Upper lobe of right lung (tissue), 1 donor: ENCODE data around the gene CARS2. TPM values are rescaled to one million over a fixed set of nuclear protein-coding genes. Genes with fewer than 3 reads are reported as not detected.

Source experiments
- ATAC-seq: fragments of 200-7000 bp; cut with Tn5 transposase; one replicate; pipeline ENCODE4 v1.9.1; 2020; ENCODE audit warnings: mild to moderate bottlenecking, moderate library complexity
- DNase-seq: peaks from one replicate; pipeline ENCODE4 v3.0.0-alpha.2; 2020
- H3K27ac ChIP-seq: fragments of 200-600 bp; one replicate; pipeline ENCODE4 v1.8.0; 2022
- H3K27me3 ChIP-seq: fragments of 200-600 bp; one replicate; pipeline ENCODE4 v1.8.0; 2022; ENCODE audit warnings: mild to moderate bottlenecking
- H3K36me3 ChIP-seq: fragments of 200-600 bp; one replicate; pipeline ENCODE4 v1.8.0; 2022
- H3K4me1 ChIP-seq: fragments of 200-600 bp; one replicate; pipeline ENCODE4 v1.8.0; 2022
- H3K4me3 ChIP-seq: fragments of 200-600 bp; one replicate; pipeline ENCODE4 v1.8.0; 2022; ENCODE audit warnings: mild to moderate bottlenecking
- H3K9me3 ChIP-seq: fragments of 200-600 bp; one replicate; pipeline ENCODE4 v1.8.0; 2022
- intact Hi-C: fragments of 100-400 bp; cut with DNase I; formaldehyde crosslinking; loops from one replicate; pipeline ENCODE4 v1.11.0; 2022
- total RNA-seq: library from RNA; stranded (reverse); fragmentation: NEBNext Ultra II Directional; extraction: Animal tissue kit (Norgen Biotek cat#: 25700); gene quantifications from one replicate; pipeline ENCODE4 v1.2.1, GENCODE V29; 2021
- TF ChIP-seq, protein P1 (sequence below): fragments of 200-600 bp; IDR thresholded peaks from one replicate; pipeline ENCODE4 v1.8.0; 2022; ENCODE audit warnings: antibody characterized with exemption
- donor health status: DM: no; HTN: yes; CAD: no; lungs with severe emphysema.

Gene CARS2
- total RNA-seq, 1 donor from 2014 or later: 69.5 TPM

DNA sequence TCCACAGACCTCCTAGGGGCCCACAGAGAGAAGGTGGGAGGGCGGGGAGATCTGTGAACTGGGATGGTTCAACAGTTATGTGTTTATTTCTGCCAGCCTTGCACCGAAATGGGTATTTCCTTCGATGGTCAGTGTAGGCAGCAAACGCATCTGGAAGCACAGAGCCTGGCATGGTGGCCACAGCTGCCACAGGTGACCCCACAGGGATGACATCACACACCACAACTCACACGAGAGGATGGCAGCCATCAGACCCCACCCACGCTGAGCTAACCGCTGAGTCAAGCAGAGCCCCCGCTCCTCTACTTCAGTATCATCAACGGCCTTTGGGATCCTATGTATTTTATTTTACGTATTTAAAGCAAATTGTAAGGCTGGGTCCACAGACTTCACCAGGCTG is 53.2 kb downstream of the CARS2 start:
- intact Hi-C loops: no loop called here
- no peaks in the 10 kb centered on the region for H3K9me3 ChIP-seq
- TF ChIP-seq, protein P1, sequence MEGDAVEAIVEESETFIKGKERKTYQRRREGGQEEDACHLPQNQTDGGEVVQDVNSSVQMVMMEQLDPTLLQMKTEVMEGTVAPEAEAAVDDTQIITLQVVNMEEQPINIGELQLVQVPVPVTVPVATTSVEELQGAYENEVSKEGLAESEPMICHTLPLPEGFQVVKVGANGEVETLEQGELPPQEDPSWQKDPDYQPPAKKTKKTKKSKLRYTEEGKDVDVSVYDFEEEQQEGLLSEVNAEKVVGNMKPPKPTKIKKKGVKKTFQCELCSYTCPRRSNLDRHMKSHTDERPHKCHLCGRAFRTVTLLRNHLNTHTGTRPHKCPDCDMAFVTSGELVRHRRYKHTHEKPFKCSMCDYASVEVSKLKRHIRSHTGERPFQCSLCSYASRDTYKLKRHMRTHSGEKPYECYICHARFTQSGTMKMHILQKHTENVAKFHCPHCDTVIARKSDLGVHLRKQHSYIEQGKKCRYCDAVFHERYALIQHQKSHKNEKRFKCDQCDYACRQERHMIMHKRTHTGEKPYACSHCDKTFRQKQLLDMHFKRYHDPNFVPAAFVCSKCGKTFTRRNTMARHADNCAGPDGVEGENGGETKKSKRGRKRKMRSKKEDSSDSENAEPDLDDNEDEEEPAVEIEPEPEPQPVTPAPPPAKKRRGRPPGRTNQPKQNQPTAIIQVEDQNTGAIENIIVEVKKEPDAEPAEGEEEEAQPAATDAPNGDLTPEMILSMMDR: no peak
- DNase-seq (no peak), ATAC-seq (no peak)
- H3K27ac ChIP-seq: no peak overlapping the region
- no peak overlapping the region for H3K4me3 ChIP-seq
- H3K4me1 ChIP-seq: no peaks in the 10 kb centered on the region
- peaks cover 37% of the 10 kb centered on the region for H3K36me3 ChIP-seq
- H3K27me3 ChIP-seq: no peaks in the 10 kb centered on the region

DNA sequence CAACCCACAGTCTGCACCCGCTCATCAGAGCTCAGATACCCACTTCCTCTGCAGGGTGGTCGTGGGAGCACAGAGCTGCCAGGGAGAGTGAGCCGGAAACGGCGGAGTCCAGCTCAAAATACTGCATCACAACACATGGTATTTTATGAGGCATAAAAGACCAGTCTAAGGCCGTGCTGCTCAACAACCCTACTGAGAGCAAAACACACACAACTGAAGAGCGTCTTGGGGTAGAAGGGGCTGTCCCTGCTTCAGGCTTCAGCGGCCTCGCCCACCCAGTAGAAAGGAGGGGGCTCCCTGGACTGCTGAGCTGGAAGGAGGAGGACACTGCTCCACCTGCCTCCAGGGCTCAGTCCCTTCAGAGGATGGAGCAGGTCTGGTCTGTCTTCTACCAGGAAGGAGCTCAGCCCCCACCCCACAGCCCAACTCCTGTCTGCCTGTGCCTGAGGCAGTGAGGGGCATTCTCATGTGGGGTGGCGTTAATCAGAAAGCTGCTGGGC is 53.6 kb downstream of the CARS2 start:
- H3K9me3 ChIP-seq: no peaks in the 10 kb centered on the region
- DNase-seq (no peak), ATAC-seq (no peak)
- no peaks in the 10 kb centered on the region for H3K4me1 ChIP-seq
- no peaks in the 10 kb centered on the region for H3K27me3 ChIP-seq
- H3K36me3 ChIP-seq: peaks cover 37% of the 10 kb centered on the region
- intact Hi-C loops: no loop called here
- TF ChIP-seq, protein P1: no peak
- H3K27ac ChIP-seq: no peak overlapping the region
- no peak overlapping the region for H3K4me3 ChIP-seq

DNA sequence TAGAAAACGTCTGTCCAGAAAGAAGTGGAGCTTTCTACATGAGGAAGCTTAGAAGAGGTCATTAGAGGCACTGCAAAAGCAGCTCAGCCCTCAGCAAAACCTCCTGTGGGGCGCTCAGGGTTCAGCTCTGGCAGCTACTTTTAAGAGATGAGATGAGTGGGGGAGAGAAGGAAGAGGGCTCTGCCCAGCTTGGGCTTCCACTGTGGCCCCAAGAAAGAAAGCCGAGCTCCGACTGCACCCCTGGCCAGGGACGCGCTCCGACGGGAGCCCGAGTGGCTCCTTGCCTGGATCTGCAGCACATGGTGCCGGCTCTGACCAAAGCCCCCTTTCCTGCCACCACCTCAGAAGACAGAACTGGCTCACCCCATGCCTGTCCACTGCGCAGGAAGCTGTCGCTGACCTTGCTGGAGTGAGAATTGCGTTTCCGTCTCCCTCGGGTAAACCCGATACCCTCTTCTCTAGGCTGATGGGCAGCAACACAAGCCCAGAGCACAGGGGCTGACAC is 54.1 kb downstream of the CARS2 start:
- TF ChIP-seq, protein P1: no peak
- Histone ChIP-seq H3K36me3 (peaks cover 37% of the 10 kb centered on the region), H3K9me3 (no peaks in the 10 kb centered on the region), H3K27ac (no peak overlapping the region), H3K4me1 (no peaks in the 10 kb centered on the region), H3K4me3 (no peak overlapping the region), H3K27me3 (no peaks in the 10 kb centered on the region)
- intact Hi-C loops: no loop called here
- ATAC-seq: no peak
- DNase-seq: no peak

DNA sequence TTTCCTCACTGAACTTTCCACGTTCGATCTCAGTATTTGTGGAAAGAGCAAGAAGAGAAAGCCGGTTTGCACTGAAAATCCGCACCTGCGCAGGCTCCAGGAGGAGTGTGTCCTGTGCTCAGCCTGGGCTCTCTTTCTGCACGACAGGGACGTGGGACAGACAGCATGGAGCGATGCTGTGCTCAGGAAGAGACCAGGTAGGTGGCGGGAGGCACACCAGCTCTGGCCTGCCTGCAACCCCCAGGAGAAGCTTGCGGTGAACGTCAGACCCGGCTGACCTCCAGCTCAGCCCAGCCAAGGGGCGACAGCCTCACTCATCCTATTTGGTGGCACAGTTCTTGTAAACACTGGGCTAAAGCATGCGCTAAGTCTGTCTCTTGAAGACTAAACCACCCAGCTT is 54.6 kb downstream of the CARS2 start:
- no peaks in the 10 kb centered on the region for H3K9me3 ChIP-seq
- DNase-seq (no peak), ATAC-seq (no peak)
- intact Hi-C loops: no loop called here
- H3K27me3 ChIP-seq: no peaks in the 10 kb centered on the region
- peaks cover 37% of the 10 kb centered on the region for H3K36me3 ChIP-seq
- TF ChIP-seq, protein P1: no peak
- H3K4me3 ChIP-seq: no peak overlapping the region
- no peak overlapping the region for H3K27ac ChIP-seq
- H3K4me1 ChIP-seq: no peaks in the 10 kb centered on the region

DNA sequence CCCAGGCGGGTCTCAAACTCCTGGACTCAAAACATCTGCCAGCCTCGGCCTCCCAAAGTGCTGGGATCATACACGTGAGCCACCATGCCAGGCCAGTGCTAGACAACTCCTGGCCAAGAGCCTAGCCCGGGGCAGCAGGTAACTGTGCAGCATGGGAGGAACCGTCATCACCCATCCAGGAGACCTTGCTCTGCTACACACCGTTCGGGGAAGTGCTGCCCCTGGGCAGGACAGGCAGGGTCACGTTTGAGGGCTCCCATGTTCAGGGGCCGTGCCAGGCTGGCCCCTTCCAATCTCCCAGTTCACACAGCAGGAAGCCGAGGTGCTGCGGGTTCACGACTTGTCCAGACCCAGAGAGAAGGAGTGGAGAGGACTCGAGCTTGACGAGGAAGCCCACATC is 55.5 kb downstream of the CARS2 start:
- Histone ChIP-seq H3K27me3 (no peaks in the 10 kb centered on the region), H3K4me1 (no peaks in the 10 kb centered on the region), H3K36me3 (peaks cover 37% of the 10 kb centered on the region), H3K9me3 (no peaks in the 10 kb centered on the region), H3K4me3 (no peak overlapping the region), H3K27ac (no peak overlapping the region)
- intact Hi-C loops: no loop called here
- TF ChIP-seq, protein P1: no peak
- no peak for ATAC-seq
- DNase-seq: no peak

DNA sequence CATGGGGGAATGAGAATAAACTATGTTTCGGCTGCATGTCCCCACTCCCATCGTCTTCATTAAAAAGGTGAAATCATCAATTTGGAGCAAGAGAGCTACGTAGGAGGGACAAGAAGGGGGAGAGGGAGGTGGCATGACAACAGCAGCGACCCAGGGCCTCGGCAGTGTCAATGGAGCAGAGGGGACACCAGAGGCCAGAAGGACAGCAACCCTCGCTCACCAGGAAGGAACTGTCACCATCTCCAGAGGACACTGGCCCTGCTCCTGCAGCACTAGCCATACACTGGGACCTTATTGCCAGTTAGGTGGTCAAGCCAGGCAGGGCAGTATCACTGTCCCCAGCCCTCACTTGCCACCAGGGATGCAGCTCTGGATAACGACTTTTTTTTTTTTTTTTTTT is 56.4 kb downstream of the CARS2 start:
- Histone ChIP-seq H3K4me3 (no peak overlapping the region), H3K27ac (no peak overlapping the region), H3K27me3 (no peaks in the 10 kb centered on the region), H3K36me3 (peaks cover 39% of the 10 kb centered on the region), H3K4me1 (no peaks in the 10 kb centered on the region), H3K9me3 (no peaks in the 10 kb centered on the region)
- intact Hi-C loops: no loop called here
- TF ChIP-seq, protein P1: no peak
- no peak for ATAC-seq
- DNase-seq: no peak
